NCI-H2029 treated with DMSO at 0.1 percent for 48 hours (cell line): ENCODE results near the gene SCG3.

Experiments
- DNase-seq: peaks from one replicate; lab custom pipeline; 2025; lab: John Stamatoyannopoulos, UW

Gene SCG3

DNA sequence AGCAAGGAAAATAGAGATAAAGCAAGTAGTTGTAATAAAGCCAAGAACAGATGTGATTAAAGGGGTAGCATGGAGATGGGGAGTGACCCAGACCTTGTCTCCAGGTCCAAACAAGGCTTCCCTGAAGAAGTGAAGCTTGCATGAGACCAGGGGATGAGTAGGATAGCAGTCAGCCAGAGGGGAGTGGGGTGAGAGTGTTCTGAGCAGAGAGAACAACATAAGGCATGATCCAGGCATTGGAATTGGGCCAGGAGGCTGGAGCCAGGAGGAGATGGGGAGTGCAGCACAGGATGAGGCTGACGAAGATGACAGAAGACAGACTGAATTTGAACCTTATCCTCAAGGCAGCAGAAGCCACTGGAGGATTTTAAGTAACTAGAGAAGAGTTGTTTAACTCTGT, 77.3 kb downstream of the SCG3 start:
- DNase-seq = no peak

DNA sequence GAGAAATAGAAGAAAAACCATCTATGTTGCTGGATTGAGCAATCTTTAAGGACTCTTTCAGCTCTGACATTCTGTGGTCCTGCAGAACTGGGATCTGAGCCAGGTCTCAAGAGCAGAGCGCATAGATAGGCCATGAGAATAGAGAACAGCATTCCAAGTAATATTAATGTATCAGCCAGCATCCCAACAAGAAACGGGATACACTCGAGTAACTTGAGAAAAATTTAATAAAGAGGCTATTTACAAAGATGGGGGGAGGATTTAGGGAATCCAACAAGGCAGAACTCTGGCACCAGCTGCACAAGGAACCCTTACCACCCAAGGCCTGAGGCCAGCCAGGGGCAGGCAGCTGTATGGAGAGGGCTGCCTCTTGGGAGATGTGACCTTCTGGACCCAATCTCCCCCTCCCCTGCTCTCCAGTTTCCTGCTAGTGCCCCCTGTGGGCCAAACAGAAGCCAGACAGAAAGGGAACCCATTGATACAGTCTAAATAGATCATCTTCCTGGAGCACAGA, 78.3 kb downstream of the SCG3 start:
- peak; percentile 20 for DNase-seq

DNA sequence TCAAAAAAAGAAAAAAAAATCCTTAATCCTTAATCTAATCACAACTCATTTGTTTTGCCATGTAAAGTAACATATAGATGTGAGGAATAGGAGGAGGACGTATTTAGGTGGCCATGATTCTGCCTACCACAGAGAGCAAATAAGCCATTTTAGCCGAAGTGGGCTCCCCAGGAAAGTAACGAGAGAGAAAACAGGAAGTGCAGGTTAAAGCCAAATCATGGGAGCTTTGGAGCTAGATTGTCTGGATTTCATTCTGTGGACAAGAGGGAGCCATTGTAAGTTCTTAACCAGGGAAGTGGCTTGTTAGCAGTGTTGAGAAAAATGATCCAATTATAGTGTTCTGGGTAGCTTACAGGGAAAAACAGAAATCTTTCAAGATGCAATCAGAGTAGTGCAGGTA, 79.5 kb downstream of the SCG3 start:
- DNase-seq = no peak

DNA sequence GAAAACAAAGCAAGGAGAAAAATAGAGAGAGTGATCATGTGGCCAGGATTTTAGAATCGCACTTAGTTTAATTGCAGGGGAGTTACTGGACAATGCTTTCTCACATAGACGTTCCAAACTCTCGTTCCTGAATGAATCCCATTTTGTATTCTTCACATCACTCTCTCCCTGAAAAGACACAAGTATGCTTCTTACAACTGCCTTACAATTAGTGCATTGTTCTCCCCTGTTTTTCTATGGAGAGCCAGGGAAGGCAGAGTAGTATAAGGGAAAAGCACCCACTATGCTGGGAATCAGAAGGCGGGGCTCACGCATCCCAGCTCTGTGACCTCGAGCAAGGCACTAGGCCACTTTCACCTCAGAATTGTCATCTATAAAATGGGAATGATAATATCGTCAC, 84.4 kb downstream of the SCG3 start:
- no peak for DNase-seq

DNA sequence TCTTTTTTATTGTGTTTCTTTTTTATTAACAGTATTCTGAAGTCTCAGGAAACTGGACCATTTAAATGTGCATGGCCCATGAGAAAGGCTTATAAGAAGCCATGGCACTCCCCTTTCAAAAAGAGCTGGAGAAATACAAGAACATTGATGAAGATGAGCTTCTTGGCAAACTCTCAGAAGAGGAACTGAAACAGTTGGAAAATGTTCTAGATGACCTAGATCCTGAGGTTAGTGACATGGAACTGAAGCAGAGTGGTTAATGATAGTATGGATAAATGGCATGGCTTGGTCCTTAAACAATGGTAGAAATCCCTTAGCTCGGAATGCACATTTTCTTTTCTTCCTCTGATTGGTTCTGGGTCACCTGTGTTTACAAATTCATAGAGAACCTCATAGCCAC, 85.0 kb downstream of the SCG3 start:
- DNase-seq = no peak

DNA sequence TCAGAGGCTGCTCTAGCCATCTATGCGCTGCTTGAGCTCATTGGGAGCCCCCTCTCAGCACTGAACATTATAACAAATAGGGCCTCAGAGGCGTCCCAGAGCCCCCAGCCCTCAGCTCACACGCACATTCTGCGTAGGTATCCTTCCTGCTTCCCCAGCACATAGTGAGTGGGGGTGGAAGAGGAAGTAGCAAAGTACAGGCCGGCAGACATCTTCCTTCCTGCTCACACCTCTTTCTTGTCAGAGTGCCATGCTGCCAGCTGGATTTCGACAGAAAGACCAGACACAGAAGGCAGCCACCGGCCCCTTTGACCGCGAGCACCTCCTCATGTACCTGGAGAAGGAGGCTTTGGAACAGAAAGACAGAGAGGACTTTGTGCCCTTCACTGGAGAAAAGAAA, 86.7 kb downstream of the SCG3 start:
- DNase-seq = no peak
